Measurements from ENCODE around the gene NAA15. TPM values are rescaled to one million over a fixed set of nuclear protein-coding genes. Genes with fewer than 3 reads are reported as not detected.

Gene NAA15
- total and polyA plus RNA-seq, 2 donors (not counting 3 experiments of a cell fraction or from before 2014, with no cell fraction given), result 4.5 to 67.9 TPM

GRCh38 chr4:139453041-139453370 lies 151.7 kb downstream of the NAA15 start:
- Histone ChIP-seq H3K27ac (ENCODE audit: insufficient read depth, low read depth, low read length) (peak overlapping the region; percentile 89), H3K27me3 (ENCODE audit: control insufficient read depth in 2 of 2, insufficient read depth in 2 of 2, low read length in 2 of 2) (no peaks in the 10 kb centered on the region), H3K4me1 (ENCODE audit: control insufficient read depth, extremely low read depth, insufficient read depth, low read length) (peaks cover 40% of the 10 kb centered on the region), H3K4me2 (ENCODE audit: insufficient read depth, low read length) (peak overlapping the region; percentile 80), H3K36me3 (ENCODE audit: control insufficient read depth in 2 of 2, extremely low read depth in 1 of 2, insufficient read depth in 2 of 2, low read length in 2 of 2) (no peaks in the 10 kb centered on the region), H3K9me1 (replicated peaks; ENCODE audit: control insufficient read depth, extremely low read depth, insufficient read depth, low read length) (no peaks in the 10 kb centered on the region), H3K4me3 (replicated peaks in 1 of 3; ENCODE audit: insufficient read depth in 1 of 3, low read depth in 1 of 3, low read length in 3 of 3) (peak overlapping the region; percentile 91 to 99 (median 97)), H3K79me2 (ENCODE audit: control insufficient read depth, insufficient read depth, low read length) (peaks cover 43% of the 10 kb centered on the region), H4K20me1 (replicated peaks; ENCODE audit: control insufficient read depth, extremely low read depth, insufficient read depth, low read length) (no peaks in the 10 kb centered on the region), H2AFZ (ENCODE audit: low read depth, low read length) (peak overlapping the region; percentile 85), H3K9ac (replicated peaks; ENCODE audit: extremely low read depth, insufficient read depth, low read length) (peak overlapping the region; percentile 96), H3K9me3 (replicated peaks; ENCODE audit: control insufficient read depth, insufficient read depth, low read length) (no peaks in the 10 kb centered on the region)
- ChIA-PET POLR2A (interaction anchor here (0.6 to 3.0 kb wide), 4 partner anchors 26 to 39 kb away, joined by 3 to 23 read pairs (median 6); no protein-coding TSS in a partner anchor), CTCF (interaction anchor here (0.8 to 3.8 kb wide), 13 partner anchors 9 to 423 kb away, joined by 3 to 31 read pairs (median 5); no protein-coding TSS in a partner anchor)
- no peak for DNase-seq (ENCODE audit: low read depth, low spot score)
- FAIRE-seq, result no peak
- dilution Hi-C loops (cut with MboI; ENCODE audit: extremely low pct_ligation_motif_present, low sequenced_read_pairs), result no loop called here
- intact Hi-C loops (cut with micrococcal nuclease), result loop anchor here (1.0 kb wide), 4 partner anchors 34 to 370 kb away; partner anchors contain the start of genes NAA15 and SETD7
- BruUV-seq (replicated peaks), result TSS peak; percentile 61
- TF ChIP-seq JUN (IDR thresholded peaks at IDR 0.05; ENCODE audit: borderline replicate concordance, insufficient read depth, insufficient read length, low read depth) (no peak), CTCF (IDR thresholded peaks at IDR 0.05; ENCODE audit: extremely low read depth in 1 of 2, insufficient read depth in 1 of 2, low read depth in 1 of 2, low read length in 2 of 2) (peak; percentile 16 to 37)

- TF ChIP-seq MYC (IDR thresholded peaks at IDR 0.05; ENCODE audit: low read depth, low read length), result no peak
- TF ChIP-seq JUN (IDR thresholded peaks at IDR 0.05; ENCODE audit: borderline replicate concordance, insufficient read depth, insufficient read length, low read depth), result no peak
- TF ChIP-seq POLR2AphosphoS5 (IDR thresholded peaks at IDR 0.05; ENCODE audit: insufficient read depth, low read depth, low read length), result peak; percentile 94
- TF ChIP-seq FOS (IDR thresholded peaks at IDR 0.05; ENCODE audit: borderline replicate concordance, insufficient read depth, low read length), result no peak
- peak in 1 of 2 donors; percentile 4 for TF ChIP-seq CTCF (IDR thresholded peaks at IDR 0.05; ENCODE audit: extremely low read depth in 1 of 2, insufficient read depth in 1 of 2, low read depth in 1 of 2, low read length in 2 of 2)
- no peak for TF ChIP-seq GATA2 (IDR thresholded peaks at IDR 0.05; ENCODE audit: insufficient read depth, insufficient read length, low read depth, low read length)
- TF ChIP-seq EZH2 (IDR thresholded peaks at IDR 0.05; ENCODE audit: borderline replicate concordance, low read depth, low read length, severe bottlenecking), result no peak
- peak; percentile 89 for TF ChIP-seq POLR2A (IDR thresholded peaks at IDR 0.05; ENCODE audit: low read depth, low read length)
- no peak for TF ChIP-seq MAX (IDR thresholded peaks at IDR 0.05; ENCODE audit: insufficient read depth, insufficient read length)
- POLR2A ChIA-PET, result interaction anchor here (0.6 to 3.0 kb wide), 3 partner anchors 34 to 40 kb away, joined by 3 to 23 read pairs (median 5); no protein-coding TSS in a partner anchor
- H3K79me2 ChIP-seq (ENCODE audit: control insufficient read depth, insufficient read depth, low read length), result peaks cover 48% of the 10 kb centered on the region
Measured at GRCh38 chr4:139453371-139454110, 152.2 kb downstream of the NAA15 start.

More at GRCh38 chr4:139453371-139454110, 152.2 kb downstream of the NAA15 start:
- Histone ChIP-seq H3K4me3 (replicated peaks in 1 of 3; ENCODE audit: insufficient read depth in 1 of 3, low read depth in 1 of 3, low read length in 3 of 3) (peak overlapping the region; percentile 91 to 99 (median 97)), H3K4me1 (ENCODE audit: control insufficient read depth, extremely low read depth, insufficient read depth, low read length) (peaks cover 45% of the 10 kb centered on the region), H3K27me3 (ENCODE audit: control insufficient read depth in 2 of 2, insufficient read depth in 2 of 2, low read length in 2 of 2) (no peaks in the 10 kb centered on the region), H3K9me1 (replicated peaks; ENCODE audit: control insufficient read depth, extremely low read depth, insufficient read depth, low read length) (no peaks in the 10 kb centered on the region), H3K36me3 (ENCODE audit: control insufficient read depth in 2 of 2, extremely low read depth in 1 of 2, insufficient read depth in 2 of 2, low read length in 2 of 2) (no peaks in the 10 kb centered on the region), H2AFZ (ENCODE audit: low read depth, low read length) (peak overlapping the region; percentile 85), H3K9me3 (replicated peaks; ENCODE audit: control insufficient read depth, insufficient read depth, low read length) (no peaks in the 10 kb centered on the region), H3K4me2 (ENCODE audit: insufficient read depth, low read length) (peak overlapping the region; percentile 80), H3K27ac (ENCODE audit: insufficient read depth, low read depth, low read length) (peak overlapping the region; percentile 89), H3K9ac (replicated peaks; ENCODE audit: extremely low read depth, insufficient read depth, low read length) (peak overlapping the region; percentile 96), H4K20me1 (replicated peaks; ENCODE audit: control insufficient read depth, extremely low read depth, insufficient read depth, low read length) (no peaks in the 10 kb centered on the region)
- CTCF ChIA-PET, result interaction anchor here (0.8 to 3.8 kb wide), 14 partner anchors 10 to 423 kb away, joined by 3 to 31 read pairs (median 4); no protein-coding TSS in a partner anchor
- no TSS peak for BruUV-seq (replicated peaks)
- intact Hi-C loops (cut with micrococcal nuclease) (loop anchor here (1.0 to 2.0 kb wide), 5 partner anchors 34 to 370 kb away; partner anchors contain the start of genes NAA15 and SETD7), dilution Hi-C loops (cut with MboI; ENCODE audit: extremely low pct_ligation_motif_present, low sequenced_read_pairs) (no loop called here)
- FAIRE-seq, result peak; percentile 78
- DNase-seq (ENCODE audit: low read depth, low spot score), result peak; percentile 98

All from endothelial cell of umbilical vein (primary cell).